ENCODE measurements around the gene TPX2. TPM values are rescaled to one million over a fixed set of nuclear protein-coding genes. Genes with fewer than 3 reads are reported as not detected.
A peak's percentile ranks its signal among the peaks of the same experiment; 100 is the strongest.
"Not testable (repeated sequence)": the region's sequence is repeated elsewhere in the genome, so short reads cannot be mapped to it uniquely, and the experiment has no call there.

Gene TPX2
- polyA plus RNA-seq, 2 of the 4 experiments (the other 2 are of a cell fraction): 92.9 TPM

DNA sequence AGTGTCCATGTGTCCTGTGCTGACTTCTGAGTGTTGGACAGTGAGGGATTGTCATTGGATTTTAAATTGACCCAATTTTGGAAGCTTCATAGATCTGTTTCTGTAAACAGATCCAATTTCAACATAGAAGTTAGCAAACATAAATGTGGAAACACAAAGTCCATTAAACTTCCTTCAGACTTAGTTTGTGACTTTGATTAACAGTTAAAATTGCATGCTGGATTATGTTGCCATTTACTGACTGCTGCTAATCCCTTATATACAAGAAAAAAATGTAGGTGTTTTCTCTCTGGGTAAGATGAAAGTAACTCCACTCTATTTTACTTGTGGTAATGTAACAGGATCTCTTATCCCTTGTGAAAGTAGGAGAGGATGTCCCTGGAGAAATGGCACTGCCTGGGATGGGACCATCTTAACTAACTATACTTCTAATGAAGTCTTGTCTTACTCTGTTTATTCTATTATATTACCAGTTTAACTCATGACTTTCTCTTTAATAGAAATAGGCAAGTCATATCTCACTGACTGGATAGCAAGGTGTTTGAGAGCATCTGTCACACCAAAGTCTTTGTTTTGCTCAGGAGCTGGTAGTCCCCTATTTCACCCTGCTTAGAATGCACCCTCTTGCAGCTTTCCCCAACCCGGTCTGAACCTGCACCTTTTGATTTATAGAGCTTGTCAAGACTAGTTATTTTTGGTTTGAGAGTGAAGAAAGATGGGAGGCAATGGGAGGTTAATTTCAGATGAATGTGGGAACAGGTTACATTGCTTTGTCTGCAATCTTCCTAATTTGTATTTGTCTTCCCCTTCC is 7.2 kb downstream of the TPX2 start:
- WGBS (ENCODE audit: missing lambda C conversion rate): 38% methylated on average over 1 of the region's 1 CpG
- Histone ChIP-seq H3K9me3 (no peaks in the 10 kb centered on the region), H3K4me1 (peaks cover 33% of the 10 kb centered on the region; the same call in 2 of the 3 replicates), H3K27ac (no peak overlapping the region), H3K4me2 (peak overlapping the region; percentile 1; the same call in 1 of the 3 replicates), H3K4me3 (no peak overlapping the region)
- no peak for TF ChIP-seq FOSB (CRISPR knock-in tag; IDR thresholded peaks at IDR 0.05)
- no peak for TF ChIP-seq HDAC2 (IDR thresholded peaks at IDR 0.05)
- no peak for TF ChIP-seq CBX8 (IDR thresholded peaks at IDR 0.05)
- no peak for TF ChIP-seq MAFK (IDR thresholded peaks at IDR 0.05; ENCODE audit: partially characterized antibody)
- TF ChIP-seq, protein P1, sequence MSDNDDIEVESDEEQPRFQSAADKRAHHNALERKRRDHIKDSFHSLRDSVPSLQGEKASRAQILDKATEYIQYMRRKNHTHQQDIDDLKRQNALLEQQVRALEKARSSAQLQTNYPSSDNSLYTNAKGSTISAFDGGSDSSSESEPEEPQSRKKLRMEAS (IDR thresholded peaks at IDR 0.05): no peak
- TF ChIP-seq NR3C1 (IDR thresholded peaks at IDR 0.05): no peak
- TF ChIP-seq KDM5A (IDR thresholded peaks at IDR 0.05): no peak
- no peak for TF ChIP-seq FOXS1 (CRISPR knock-in tag; IDR thresholded peaks at IDR 0.05)
- TF ChIP-seq MYC (IDR thresholded peaks at IDR 0.05; ENCODE audit: borderline replicate concordance, low read length): no peak
- no peak for TF ChIP-seq BHLHE40 (IDR thresholded peaks at IDR 0.05; ENCODE audit: low read depth, low read length)
- ChIA-PET CTCF (interaction anchor here (0.8 to 1.8 kb wide), 3 partner anchors 10 to 112 kb away, joined by 3 to 6 read pairs (median 4); no protein-coding TSS in a partner anchor), POLR2A (no interaction called here)
- ATAC-seq (no peak), FAIRE-seq (no peak), DNase-seq (ENCODE audit: low read depth in 1 of 2, low spot score in 1 of 2) (no peak)

DNA sequence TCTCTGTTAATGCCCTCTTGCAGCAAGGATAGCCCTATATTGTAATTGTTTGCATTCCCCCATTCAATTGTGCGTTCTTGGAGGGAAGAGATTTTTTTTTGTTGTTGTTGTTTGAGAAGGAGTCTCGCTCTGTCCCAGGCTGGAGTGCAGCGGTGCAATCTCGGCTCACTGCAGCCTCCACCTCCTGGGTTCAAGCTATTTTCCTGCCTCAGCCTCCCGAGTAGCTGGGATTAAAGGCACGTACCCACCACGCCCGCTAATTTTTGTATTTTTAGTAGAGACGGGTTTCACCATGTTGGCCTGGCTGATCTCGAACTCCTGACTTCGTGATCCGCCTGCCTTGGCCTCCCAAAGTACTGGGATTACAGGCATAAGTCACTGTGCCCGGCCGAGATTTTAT is 7.9 kb downstream of the TPX2 start:
- H3K4me3 ChIP-seq; DNase-seq (ENCODE audit: low read depth in 1 of 2, low spot score in 1 of 2); H3K4me2 ChIP-seq; FAIRE-seq; H3K27ac ChIP-seq; ATAC-seq; H3K9me3 ChIP-seq: not testable (repeated sequence)
- ChIA-PET POLR2A (interaction anchor here (0.6 kb wide), 1 partner anchor 23 kb away, joined by 4 read pairs; no protein-coding TSS in a partner anchor), CTCF (interaction anchor here (0.6 to 1.8 kb wide), 4 partner anchors 9 to 167 kb away, joined by 3 to 6 read pairs (median 4); no protein-coding TSS in a partner anchor)
- peaks cover 26% of the 10 kb centered on the region; the same call in 2 of the 3 replicates for H3K4me1 ChIP-seq
- WGBS (ENCODE audit: missing lambda C conversion rate): 94% methylated on average over 14 of the region's 14 CpGs

DNA sequence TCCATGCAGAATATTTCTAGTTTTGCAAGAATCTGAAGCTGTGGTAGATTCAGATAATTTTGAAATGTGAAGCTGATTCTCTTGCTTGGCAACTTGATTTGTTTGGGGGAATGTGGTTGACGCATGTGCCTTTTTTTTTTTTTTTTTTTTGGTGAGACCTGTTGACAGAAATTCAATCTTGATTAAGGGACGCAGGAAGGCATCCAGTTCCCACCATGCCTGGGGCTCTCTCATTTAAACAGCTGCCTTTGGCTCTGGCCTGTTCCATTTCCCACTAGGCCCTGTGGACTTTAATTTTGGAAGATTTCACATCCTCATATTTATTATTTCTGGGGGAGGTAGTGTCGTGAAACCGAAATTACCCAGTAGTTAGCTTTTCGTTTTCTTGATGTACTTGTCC is 8.6 kb downstream of the TPX2 start:
- POLR2A ChIA-PET: interaction anchor here (0.6 kb wide), 1 partner anchor 24 kb away, joined by 4 read pairs; no protein-coding TSS in a partner anchor
- FAIRE-seq: no peak
- ATAC-seq: no peak
- no peak for TF ChIP-seq KDM5A (IDR thresholded peaks at IDR 0.05)
- H3K4me1 ChIP-seq: peaks cover 24% of the 10 kb centered on the region; the same call in 2 of the 3 replicates
- no peak overlapping the region for H3K4me3 ChIP-seq
- CTCF ChIA-PET: interaction anchor here (0.6 to 1.9 kb wide), 7 partner anchors 19 to 168 kb away, joined by 3 to 6 read pairs (median 4); no protein-coding TSS in a partner anchor
- WGBS (ENCODE audit: missing lambda C conversion rate): 90% methylated on average over 5 of the region's 5 CpGs
- H3K9me3 ChIP-seq: no peaks in the 10 kb centered on the region
- DNase-seq (ENCODE audit: low read depth in 1 of 2, low spot score in 1 of 2): no peak
- H3K4me2 ChIP-seq: no peak overlapping the region
- no peak overlapping the region for H3K27ac ChIP-seq

DNA sequence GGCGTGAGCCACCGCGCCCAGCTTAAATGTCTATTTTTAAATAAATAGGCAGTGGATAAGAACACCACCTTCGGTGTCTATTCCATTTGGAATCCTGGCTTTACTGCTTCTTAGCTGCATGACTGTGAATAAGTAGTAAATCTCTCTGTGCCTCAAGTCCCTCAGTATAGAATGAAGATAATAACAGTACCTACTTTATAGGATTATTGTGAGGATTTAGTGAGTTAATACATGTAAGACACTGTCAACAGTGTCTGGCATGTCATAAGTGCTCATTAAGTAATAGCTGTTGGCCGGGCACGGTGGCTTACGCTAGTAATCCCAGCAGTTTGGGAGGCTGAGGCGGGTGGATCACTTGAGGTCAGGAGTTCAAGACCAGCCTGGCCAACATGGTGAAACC is 10.1 kb downstream of the TPX2 start:
- H3K9me3 ChIP-seq: no peaks in the 10 kb centered on the region
- WGBS (ENCODE audit: missing lambda C conversion rate): 93% methylated on average over 8 of the region's 8 CpGs
- CTCF ChIA-PET: interaction anchor here (0.9 to 1.9 kb wide), 3 partner anchors 11 to 136 kb away, joined by 4 to 6 read pairs (median 5); no protein-coding TSS in a partner anchor
- no peak for FAIRE-seq
- no peak overlapping the region for H3K27ac ChIP-seq
- H3K4me3 ChIP-seq: no peak overlapping the region
- POLR2A ChIA-PET: no interaction called here
- H3K4me1 ChIP-seq: peaks cover 18% of the 10 kb centered on the region; the same call in 2 of the 3 replicates
- TF ChIP-seq SMC3 (IDR thresholded peaks at IDR 0.05) (no peak), FOSL2 (IDR thresholded peaks at IDR 0.05) (no peak), FOSL2 (CRISPR knock-in tag; IDR thresholded peaks at IDR 0.05) (no peak), HEYL (CRISPR knock-in tag; IDR thresholded peaks at IDR 0.05) (no peak), HOXB13 (CRISPR knock-in tag; IDR thresholded peaks at IDR 0.05; ENCODE audit: low read depth) (no peak), NR3C1 (IDR thresholded peaks at IDR 0.05) (no peak), FOXS1 (CRISPR knock-in tag; IDR thresholded peaks at IDR 0.05) (no peak), SREBF2 (IDR thresholded peaks at IDR 0.05) (no peak), RFX5 (IDR thresholded peaks at IDR 0.05) (no peak), CHD4 (IDR thresholded peaks at IDR 0.05; ENCODE audit: borderline replicate concordance) (no peak)
- no peak for DNase-seq (ENCODE audit: low read depth in 1 of 2, low spot score in 1 of 2)
- no peak overlapping the region for H3K4me2 ChIP-seq
- ATAC-seq: no peak
